Tibial artery (tissue), 4 donors: ENCODE measurements around the gene HOMEZ.

Experiments
- DNase-seq, 2 donors: peaks; one replicate each; pipeline ENCODE4 v3.0.0-alpha.2; 2019
- H3K27ac ChIP-seq, 2 donors: fragments of 200-600 bp; sonication (generic) in 1 of 2; 1 replicate in 1 of 2; 2 replicates in 1 of 2; pipeline ENCODE4 v1.5.1; 2018 to 2019; ENCODE audit warnings: mild to moderate bottlenecking in 1 of 2
- H3K27me3 ChIP-seq, 2 donors: fragments of 200-600 bp; sonication (generic) in 1 of 2; one replicate each; pipeline versions ENCODE4 v1.5.1 to v1.6.0; 2016 to 2019
- H3K36me3 ChIP-seq, 3 donors: fragments of 200-600 bp; sonication (generic) in 2 of 3; one replicate each; pipeline ENCODE4 v1.5.1; 2016 to 2019; ENCODE audit warnings: mild to moderate bottlenecking in 2 of 3
- H3K4me1 ChIP-seq, 4 donors: fragments of 200-600 bp; sonication (generic) in 2 of 4; 1 replicate in 3 of 4; 2 replicates in 1 of 4; pipeline ENCODE4 v1.5.1; 2016 to 2019
- H3K4me3 ChIP-seq, 2 donors: fragments of 200-600 bp; sonication (generic) in 1 of 2; 1 replicate in 1 of 2; 2 replicates in 1 of 2; pipeline ENCODE4 v1.5.1; 2018 to 2019; ENCODE audit warnings: mild to moderate bottlenecking in 2 of 2
- H3K9me3 ChIP-seq, 3 donors: fragments of 200-600 bp; sonication (generic) in 1 of 3; one replicate each; pipeline ENCODE4 v1.5.1; 2016 to 2019
- intact Hi-C: fragments of 100-400 bp; cut with DNase I; formaldehyde crosslinking; loops from one replicate; pipeline ENCODE4 v1.15.0; 2023; ENCODE audit warnings: low total_unique reads
- TF ChIP-seq, protein P1 (sequence below), 2 experiments: fragments of 200-600 bp in 1 of 2; fragments of 450-650 bp in 1 of 2; IDR thresholded peaks; one replicate each; pipeline ENCODE4 v1.5.1; 2017 to 2019; ENCODE audit warnings: antibody characterized with exemption in 2 of 2, mild to moderate bottlenecking in 1 of 2, moderate library complexity in 1 of 2

HOMEZ gene

DNA sequence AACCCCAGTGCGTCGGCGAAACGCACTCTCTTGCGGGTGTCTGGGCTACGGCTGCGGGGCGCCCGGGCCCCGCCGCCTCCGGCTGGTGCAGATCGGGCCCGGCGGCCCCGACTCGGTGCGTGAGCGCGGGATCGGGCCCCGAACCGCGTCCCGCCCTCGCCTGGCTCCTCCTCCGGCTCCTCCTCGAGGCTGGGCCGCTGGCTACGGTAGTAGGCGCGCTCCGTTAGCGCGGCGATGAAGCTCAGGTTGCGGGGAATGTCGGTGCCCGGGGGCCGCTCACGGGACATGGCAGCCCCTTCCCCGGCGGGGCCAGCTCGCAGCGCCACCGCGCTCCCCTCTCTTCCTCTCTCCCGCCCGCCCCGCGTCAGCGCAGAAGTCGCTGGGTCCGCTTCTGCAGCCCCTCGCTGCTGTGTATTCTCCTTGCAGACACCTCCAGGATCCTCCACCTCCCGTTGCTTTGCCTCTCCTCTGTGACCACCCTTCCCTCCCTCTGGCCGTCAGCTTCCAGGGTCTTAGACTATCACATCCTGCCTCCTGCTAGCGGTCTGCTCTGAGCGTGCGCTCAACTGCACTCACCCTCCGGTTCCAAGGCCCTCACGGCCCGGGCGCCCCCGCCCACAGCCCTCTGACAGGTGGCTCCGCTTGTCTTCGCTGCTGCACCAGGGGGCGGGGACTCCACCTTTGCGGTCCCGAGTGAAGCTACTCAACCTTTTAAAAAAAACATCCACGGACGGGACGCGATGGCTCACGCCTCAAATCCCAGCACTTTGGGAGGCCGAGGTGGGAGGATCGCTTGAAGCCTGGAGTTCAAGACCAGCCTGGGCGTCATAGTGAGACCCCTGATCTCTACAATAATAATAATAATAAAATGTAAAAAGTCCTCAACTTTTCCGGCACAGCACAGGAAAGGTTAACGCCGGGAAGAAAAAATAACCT lies 16.6 kb upstream of the HOMEZ start, which contains the start of gene PPP1R3E:
PPP1R3E (minus strand) TSS at position 570 of the 936 bp plus-strand sequence; CDS start at position 287, 283 bp downstream.
- Histone ChIP-seq H3K4me3 (peak within 1 kb of the TSS; percentile 71 to 85), H3K9me3 (no peaks in the 10 kb centered on the region), H3K27ac (peak within 1 kb of the TSS; percentile 94 to 96), H3K36me3 (peaks cover 0 to 8% (median 0%) of the 10 kb centered on the region in 3 donors), H3K4me1 (peaks cover 0 to 41% (median 29%) of the 10 kb centered on the region in 4 donors), H3K27me3 (no peaks in the 10 kb centered on the region)
- TF ChIP-seq, protein P1, sequence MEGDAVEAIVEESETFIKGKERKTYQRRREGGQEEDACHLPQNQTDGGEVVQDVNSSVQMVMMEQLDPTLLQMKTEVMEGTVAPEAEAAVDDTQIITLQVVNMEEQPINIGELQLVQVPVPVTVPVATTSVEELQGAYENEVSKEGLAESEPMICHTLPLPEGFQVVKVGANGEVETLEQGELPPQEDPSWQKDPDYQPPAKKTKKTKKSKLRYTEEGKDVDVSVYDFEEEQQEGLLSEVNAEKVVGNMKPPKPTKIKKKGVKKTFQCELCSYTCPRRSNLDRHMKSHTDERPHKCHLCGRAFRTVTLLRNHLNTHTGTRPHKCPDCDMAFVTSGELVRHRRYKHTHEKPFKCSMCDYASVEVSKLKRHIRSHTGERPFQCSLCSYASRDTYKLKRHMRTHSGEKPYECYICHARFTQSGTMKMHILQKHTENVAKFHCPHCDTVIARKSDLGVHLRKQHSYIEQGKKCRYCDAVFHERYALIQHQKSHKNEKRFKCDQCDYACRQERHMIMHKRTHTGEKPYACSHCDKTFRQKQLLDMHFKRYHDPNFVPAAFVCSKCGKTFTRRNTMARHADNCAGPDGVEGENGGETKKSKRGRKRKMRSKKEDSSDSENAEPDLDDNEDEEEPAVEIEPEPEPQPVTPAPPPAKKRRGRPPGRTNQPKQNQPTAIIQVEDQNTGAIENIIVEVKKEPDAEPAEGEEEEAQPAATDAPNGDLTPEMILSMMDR (IDR thresholded peaks at IDR 0.05): no peak
- intact Hi-C loops: no loop called here
- DNase-seq: peak; percentile 68 to 89

- no peaks in the 10 kb centered on the region for H3K9me3 ChIP-seq
- no peaks in the 10 kb centered on the region for H3K27me3 ChIP-seq
- H3K36me3 ChIP-seq: peaks cover 0 to 9% (median 0%) of the 10 kb centered on the region in 3 donors
- TF ChIP-seq, protein P1 (IDR thresholded peaks at IDR 0.05): no peak
- intact Hi-C loops: no loop called here
- peak overlapping the region; percentile 94 to 96 for H3K27ac ChIP-seq
- H3K4me3 ChIP-seq: peak overlapping the region; percentile 71 to 85
- peaks cover 0 to 35% (median 23%) of the 10 kb centered on the region in 4 donors for H3K4me1 ChIP-seq
- no peak for DNase-seq
These were observed 16.0 kb upstream of the HOMEZ start for GRCh38 chr14:23301969-23302289.

- Histone ChIP-seq H3K27ac (peak overlapping the region; percentile 94 to 99), H3K4me3 (peak overlapping the region; percentile 71 to 85), H3K27me3 (no peaks in the 10 kb centered on the region), H3K9me3 (no peaks in the 10 kb centered on the region), H3K36me3 (peaks cover 0 to 9% (median 0%) of the 10 kb centered on the region in 3 donors), H3K4me1 (peaks cover 0 to 35% (median 22%) of the 10 kb centered on the region in 4 donors)
- TF ChIP-seq, protein P1 (IDR thresholded peaks at IDR 0.05): peak; percentile 62 to 74
- intact Hi-C loops: no loop called here
- DNase-seq: peak; percentile 98 to 99
These were observed 15.5 kb upstream of the HOMEZ start for GRCh38 chr14:23301288-23301968.

GRCh38 chr14:23300687-23301223 lies 14.8 kb upstream of the HOMEZ start:
- DNase-seq: peak; percentile 54 to 80
- intact Hi-C loops: no loop called here
- TF ChIP-seq, protein P1 (IDR thresholded peaks at IDR 0.05): no peak
- H3K9me3 ChIP-seq: no peaks in the 10 kb centered on the region
- peaks cover 0 to 29% (median 16%) of the 10 kb centered on the region in 4 donors for H3K4me1 ChIP-seq
- no peaks in the 10 kb centered on the region for H3K27me3 ChIP-seq
- H3K27ac ChIP-seq: peak overlapping the region; percentile 94 to 99
- peak overlapping the region; percentile 71 to 85 for H3K4me3 ChIP-seq
- peaks cover 0 to 9% (median 0%) of the 10 kb centered on the region in 3 donors for H3K36me3 ChIP-seq

GRCh38 chr14:23299986-23300686 lies 14.2 kb upstream of the HOMEZ start:
- peaks cover 0 to 29% (median 14%) of the 10 kb centered on the region in 4 donors for H3K4me1 ChIP-seq
- no peaks in the 10 kb centered on the region for H3K27me3 ChIP-seq
- H3K9me3 ChIP-seq: no peaks in the 10 kb centered on the region
- DNase-seq: no peak
- TF ChIP-seq, protein P1 (IDR thresholded peaks at IDR 0.05): no peak
- intact Hi-C loops: loop anchor here (10.0 kb wide), 1 partner anchor 115 kb away; the partner anchor contains the start of gene SLC7A8
- H3K4me3 ChIP-seq: peak overlapping the region; percentile 71 to 85
- H3K27ac ChIP-seq: peak overlapping the region; percentile 94 to 99
- peaks cover 0 to 9% (median 0%) of the 10 kb centered on the region in 3 donors for H3K36me3 ChIP-seq
